ENCODE data around the gene MRAP2. TPM values are rescaled to one million over a fixed set of nuclear protein-coding genes. Genes with fewer than 3 reads are reported as not detected.
"Not testable (repeated sequence)": the region's sequence is repeated elsewhere in the genome, so short reads cannot be mapped to it uniquely, and the experiment has no call there.

Gene MRAP2
- total RNA-seq, 1 donor from 2014 or later = 4.2 TPM

- DNase-seq (ENCODE audit: extremely low spot score in 2 of 2) = no peak
- TF ChIP-seq POLR2A (IDR thresholded peaks at IDR 0.05) = no peak
- TF ChIP-seq, protein P1, sequence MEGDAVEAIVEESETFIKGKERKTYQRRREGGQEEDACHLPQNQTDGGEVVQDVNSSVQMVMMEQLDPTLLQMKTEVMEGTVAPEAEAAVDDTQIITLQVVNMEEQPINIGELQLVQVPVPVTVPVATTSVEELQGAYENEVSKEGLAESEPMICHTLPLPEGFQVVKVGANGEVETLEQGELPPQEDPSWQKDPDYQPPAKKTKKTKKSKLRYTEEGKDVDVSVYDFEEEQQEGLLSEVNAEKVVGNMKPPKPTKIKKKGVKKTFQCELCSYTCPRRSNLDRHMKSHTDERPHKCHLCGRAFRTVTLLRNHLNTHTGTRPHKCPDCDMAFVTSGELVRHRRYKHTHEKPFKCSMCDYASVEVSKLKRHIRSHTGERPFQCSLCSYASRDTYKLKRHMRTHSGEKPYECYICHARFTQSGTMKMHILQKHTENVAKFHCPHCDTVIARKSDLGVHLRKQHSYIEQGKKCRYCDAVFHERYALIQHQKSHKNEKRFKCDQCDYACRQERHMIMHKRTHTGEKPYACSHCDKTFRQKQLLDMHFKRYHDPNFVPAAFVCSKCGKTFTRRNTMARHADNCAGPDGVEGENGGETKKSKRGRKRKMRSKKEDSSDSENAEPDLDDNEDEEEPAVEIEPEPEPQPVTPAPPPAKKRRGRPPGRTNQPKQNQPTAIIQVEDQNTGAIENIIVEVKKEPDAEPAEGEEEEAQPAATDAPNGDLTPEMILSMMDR (IDR thresholded peaks at IDR 0.05) = no peak
- no peak for TF ChIP-seq POLR2AphosphoS5 (IDR thresholded peaks at IDR 0.05; ENCODE audit: insufficient read depth in 1 of 2, low read depth in 1 of 2)
- H3K4me1 ChIP-seq = no peaks in the 10 kb centered on the region
- no peak overlapping the region for H3K4me3 ChIP-seq
- no peak overlapping the region for H3K27ac ChIP-seq
- H3K27me3 ChIP-seq = no peaks in the 10 kb centered on the region
- no peaks in the 10 kb centered on the region for H3K9me3 ChIP-seq
- H3K36me3 ChIP-seq = no peaks in the 10 kb centered on the region
- intact Hi-C loops (cut with DNase I) = no loop called here
Measured at GRCh38 chr6:84066536-84066935, 33.0 kb downstream of the MRAP2 start.

- H3K36me3 ChIP-seq; H3K4me1 ChIP-seq; intact Hi-C loops (cut with DNase I); H3K4me3 ChIP-seq; H3K9me3 ChIP-seq; DNase-seq (ENCODE audit: extremely low spot score in 2 of 2); H3K27me3 ChIP-seq; H3K27ac ChIP-seq: not testable (repeated sequence)
Measured at GRCh38 chr6:84068873-84069272, 35.3 kb downstream of the MRAP2 start.

- DNase-seq (ENCODE audit: extremely low spot score in 2 of 2) = no peak
- no peaks in the 10 kb centered on the region for H3K36me3 ChIP-seq
- no peaks in the 10 kb centered on the region for H3K4me1 ChIP-seq
- H3K27me3 ChIP-seq = no peaks in the 10 kb centered on the region
- H3K4me3 ChIP-seq = no peak overlapping the region
- intact Hi-C loops (cut with DNase I) = no loop called here
- TF ChIP-seq POLR2A (IDR thresholded peaks at IDR 0.05) (no peak), POLR2AphosphoS5 (IDR thresholded peaks at IDR 0.05; ENCODE audit: insufficient read depth in 1 of 2, low read depth in 1 of 2) (peak in 1 of 2 donors; percentile 8)
- no peaks in the 10 kb centered on the region for H3K9me3 ChIP-seq
- H3K27ac ChIP-seq = no peak overlapping the region
Measured at GRCh38 chr6:84072442-84072997, 38.9 kb downstream of the MRAP2 start.

GRCh38 chr6:84074988-84075781, 41.6 kb downstream of the MRAP2 start:
- Histone ChIP-seq H3K9me3 (no peaks in the 10 kb centered on the region), H3K4me3 (no peak overlapping the region), H3K4me1 (no peaks in the 10 kb centered on the region), H3K27ac (no peak overlapping the region), H3K36me3 (no peaks in the 10 kb centered on the region), H3K27me3 (no peaks in the 10 kb centered on the region)
- TF ChIP-seq POLR2A (IDR thresholded peaks at IDR 0.05) = no peak
- TF ChIP-seq POLR2AphosphoS5 (IDR thresholded peaks at IDR 0.05; ENCODE audit: insufficient read depth in 1 of 2, low read depth in 1 of 2) = no peak
- TF ChIP-seq, protein P1 (IDR thresholded peaks at IDR 0.05) = no peak
- intact Hi-C loops (cut with DNase I) = no loop called here
- no peak for DNase-seq (ENCODE audit: extremely low spot score in 2 of 2)

GRCh38 chr6:84077645-84078044, 44.1 kb downstream of the MRAP2 start:
- intact Hi-C loops (cut with DNase I) = no loop called here
- DNase-seq (ENCODE audit: extremely low spot score in 2 of 2) = no peak
- no peaks in the 10 kb centered on the region for H3K4me1 ChIP-seq
- no peak overlapping the region for H3K4me3 ChIP-seq
- no peaks in the 10 kb centered on the region for H3K9me3 ChIP-seq
- no peaks in the 10 kb centered on the region for H3K27me3 ChIP-seq
- H3K27ac ChIP-seq = no peak overlapping the region
- TF ChIP-seq POLR2AphosphoS5 (IDR thresholded peaks at IDR 0.05; ENCODE audit: insufficient read depth in 1 of 2, low read depth in 1 of 2) (no peak), POLR2A (IDR thresholded peaks at IDR 0.05) (no peak)
- TF ChIP-seq, protein P1 (IDR thresholded peaks at IDR 0.05) = no peak
- no peaks in the 10 kb centered on the region for H3K36me3 ChIP-seq

DNA sequence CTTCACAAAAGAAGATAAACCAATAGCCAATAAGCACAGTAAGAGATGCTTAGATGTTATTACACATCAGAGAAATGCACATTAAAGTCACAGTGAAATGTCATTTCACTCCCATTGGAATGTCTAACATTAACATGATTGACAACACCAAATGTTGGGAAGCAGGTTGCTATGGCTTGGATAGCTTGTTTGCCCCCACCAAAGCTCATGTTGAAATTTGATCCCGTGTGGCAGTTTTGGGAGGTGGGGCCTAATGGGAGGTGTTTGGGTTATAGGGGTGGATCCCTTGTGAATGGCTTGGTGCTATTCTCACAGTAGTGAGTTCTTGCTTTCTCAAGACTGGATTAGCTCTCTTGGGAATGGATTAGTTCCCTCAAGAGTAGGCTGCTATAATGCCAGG, 44.8 kb downstream of the MRAP2 start:
- Histone ChIP-seq H3K9me3 (no peaks in the 10 kb centered on the region), H3K27me3 (no peaks in the 10 kb centered on the region), H3K4me3 (no peak overlapping the region), H3K27ac (no peak overlapping the region), H3K36me3 (no peaks in the 10 kb centered on the region), H3K4me1 (no peaks in the 10 kb centered on the region)
- intact Hi-C loops (cut with DNase I) = no loop called here
- TF ChIP-seq, protein P1 (IDR thresholded peaks at IDR 0.05) = no peak
- no peak for TF ChIP-seq POLR2AphosphoS5 (IDR thresholded peaks at IDR 0.05; ENCODE audit: insufficient read depth in 1 of 2, low read depth in 1 of 2)
- no peak for TF ChIP-seq POLR2A (IDR thresholded peaks at IDR 0.05)
- no peak for DNase-seq (ENCODE audit: extremely low spot score in 2 of 2)
